PFSK-1 (cell line): ENCODE data around the gene EPM2AIP1.

Experiments
- POLR2AphosphoS5 ChIP-seq: IDR thresholded peaks from 2 replicates; pipeline ENCODE4 v1.6.1; 2012; ENCODE audit warnings: low read depth, mild to moderate bottlenecking, control low read depth, low read length, moderate library complexity
- SIN3A ChIP-seq: IDR thresholded peaks from 2 replicates; pipeline ENCODE4 v1.6.1; 2012; ENCODE audit warnings: mild to moderate bottlenecking, low read length, moderate library complexity, borderline replicate concordance; ENCODE audit not compliant: insufficient read depth

DNA sequence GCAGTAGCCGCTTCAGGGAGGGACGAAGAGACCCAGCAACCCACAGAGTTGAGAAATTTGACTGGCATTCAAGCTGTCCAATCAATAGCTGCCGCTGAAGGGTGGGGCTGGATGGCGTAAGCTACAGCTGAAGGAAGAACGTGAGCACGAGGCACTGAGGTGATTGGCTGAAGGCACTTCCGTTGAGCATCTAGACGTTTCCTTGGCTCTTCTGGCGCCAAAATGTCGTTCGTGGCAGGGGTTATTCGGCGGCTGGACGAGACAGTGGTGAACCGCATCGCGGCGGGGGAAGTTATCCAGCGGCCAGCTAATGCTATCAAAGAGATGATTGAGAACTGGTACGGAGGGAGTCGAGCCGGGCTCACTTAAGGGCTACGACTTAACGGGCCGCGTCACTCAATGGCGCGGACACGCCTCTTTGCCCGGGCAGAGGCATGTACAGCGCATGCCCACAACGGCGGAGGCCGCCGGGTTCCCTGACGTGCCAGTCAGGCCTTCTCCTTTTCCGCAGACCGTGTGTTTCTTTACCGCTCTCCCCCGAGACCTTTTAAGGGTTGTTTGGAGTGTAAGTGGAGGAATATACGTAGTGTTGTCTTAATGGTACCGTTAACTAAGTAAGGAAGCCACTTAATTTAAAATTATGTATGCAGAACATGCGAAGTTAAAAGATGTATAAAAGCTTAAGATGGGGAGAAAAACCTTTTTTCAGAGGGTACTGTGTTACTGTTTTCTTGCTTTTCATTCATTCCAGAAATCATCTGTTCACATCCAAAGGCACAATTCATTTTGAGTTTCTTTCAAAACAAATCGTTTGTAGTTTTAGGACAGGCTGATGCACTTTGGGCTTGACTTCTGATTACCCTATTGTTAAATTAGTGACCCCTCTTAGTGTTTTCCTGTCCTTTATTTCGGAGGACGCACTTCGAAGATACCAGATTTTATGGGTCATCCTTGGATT, 674 bp upstream of the EPM2AIP1 start, which contains the start of gene MLH1:
- TF ChIP-seq SIN3A: peak; percentile 58; the same call in 1 of the 2 replicates
- TF ChIP-seq POLR2AphosphoS5: peak; percentile 89
